Right lobe of liver (tissue), 6 donors: ENCODE results near the gene ATG10. TPM values are rescaled to one million over a fixed set of nuclear protein-coding genes. Genes with fewer than 3 reads are reported as not detected.

ENCODE experiments used
- ATAC-seq, 4 donors: fragments of 200-7000 bp; cut with Tn5 transposase; one replicate each; pipeline ENCODE4 v1.9.1; 2020; ENCODE audit warnings: mild to moderate bottlenecking in 4 of 4, moderate library complexity in 4 of 4
- DNase-seq, 3 donors: peaks; one replicate each; pipeline ENCODE4 v3.0.0-alpha.2; 2020
- H3K27ac ChIP-seq, 3 donors: fragments of 200-600 bp; one replicate each; pipeline ENCODE4 v1.8.0; 2022
- H3K27me3 ChIP-seq, 2 donors: fragments of 200-600 bp; one replicate each; pipeline ENCODE4 v1.8.0; 2022
- H3K36me3 ChIP-seq, 4 donors: fragments of 200-600 bp; sonication (generic) in 1 of 4; one replicate each; pipeline versions ENCODE4 v1.5.1 to v1.8.0; 2017 to 2022; ENCODE audit warnings: control low read depth in 1 of 4
- H3K4me1 ChIP-seq, 4 donors: fragments of 200-600 bp; sonication (generic) in 1 of 4; one replicate each; pipeline versions ENCODE4 v1.5.1 to v1.8.0; 2017 to 2022; ENCODE audit warnings: control low read depth in 1 of 4
- H3K4me3 ChIP-seq, 3 donors: fragments of 200-600 bp; one replicate each; pipeline ENCODE4 v1.8.0; 2022
- H3K9me3 ChIP-seq, 4 donors: fragments of 200-600 bp; sonication (generic) in 1 of 4; one replicate each; pipeline versions ENCODE4 v1.5.1 to v1.8.0; 2017 to 2022; ENCODE audit warnings: control low read depth in 1 of 4
- POLR2A ChIP-seq: fragments of 450-650 bp; IDR thresholded peaks from one replicate; pipeline ENCODE4 v1.6.1; 2017; ENCODE audit warnings: antibody characterized with exemption, mild to moderate bottlenecking
- WGBS: methylation state at CpG from one replicate; pipeline ENCODE4 v1.1.6; 2018; ENCODE audit warnings: low coverage, low lambda C conversion rate; ENCODE audit not compliant: insufficient coverage; ENCODE audit errors: missing lambda C conversion rate; 5-methylcytosine and 5-hydroxymethylcytosine counted together
- intact Hi-C, 2 donors: fragments of 100-400 bp; cut with DNase I; formaldehyde crosslinking; loops; one replicate each; pipeline versions ENCODE4 v1.11.2 to v1.14.1; 2022
- total RNA-seq, 6 experiments: library from RNA; depleted of rRNA in 2 of 6; stranded (reverse); fragments of >200 nt in 2 of 6; fragmentation: NEBNext Ultra II Directional in 3 of 6; extraction: Animal tissue kit (Norgen Biotek cat#: 25700) in 3 of 6; gene quantifications; one replicate each; pipeline versions ENCODE4 v1.1.0 to v1.2.4, GENCODE V29; 2016 to 2023
- TF ChIP-seq, protein P1 (sequence below), 4 donors: fragments of 200-600 bp in 3 of 4; fragments of 450-650 bp in 1 of 4; IDR thresholded peaks; one replicate each; pipeline versions ENCODE4 v1.5.1 to v1.8.0; 2016 to 2022; ENCODE audit warnings: antibody characterized with exemption in 4 of 4, mild to moderate bottlenecking in 2 of 4
- donor health status: DM: no; HTN: yes; CAD: no.
- donor health status: DM: no; HTN: no; CAD: no.
- donor health status: DM: no; HTN: no; CAD: no.
- donor health status: DM: no; HTN: yes; CAD: no.
- donor health status: DM: no; HTN: yes; CAD: no.

ATG10 gene
- total RNA-seq, 6 experiments from 2014 or later: 2.9 to 8.0 (median 4.4) TPM

DNA sequence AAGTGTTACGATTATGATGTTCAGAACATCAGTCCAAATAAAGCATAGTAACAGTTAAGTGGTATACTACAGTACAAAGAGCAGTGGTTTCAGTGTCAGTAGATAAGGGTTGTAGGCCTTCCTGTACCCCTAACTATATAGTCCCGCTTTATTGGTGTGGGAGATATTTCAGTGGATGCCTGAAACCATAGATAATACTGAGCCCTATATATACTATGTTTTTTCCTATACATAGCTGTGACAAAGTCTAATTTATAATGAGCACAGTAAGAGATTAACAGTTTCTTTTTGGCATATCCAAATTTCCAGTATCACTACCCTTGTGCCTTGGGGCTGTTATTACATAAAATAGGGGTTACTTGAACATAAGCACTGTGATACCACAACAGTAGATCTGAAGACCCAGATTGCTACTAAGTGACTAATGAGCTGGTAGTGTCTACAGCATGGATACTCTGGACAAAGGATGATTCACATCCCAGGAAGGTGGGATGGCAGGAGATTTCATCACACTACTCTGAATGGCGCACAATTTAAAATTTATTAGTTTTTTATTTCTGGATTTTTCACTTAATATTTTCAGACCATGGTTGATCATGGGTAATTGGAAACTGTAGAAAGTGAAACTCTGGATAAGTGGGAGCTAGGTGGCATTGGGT lies 187.1 kb downstream of the ATG10 start:
- Histone ChIP-seq H3K36me3 (no peaks in the 10 kb centered on the region), H3K27ac (no peak overlapping the region), H3K4me3 (no peak overlapping the region), H3K9me3 (no peaks in the 10 kb centered on the region), H3K4me1 (peaks cover 0 to 13% (median 0%) of the 10 kb centered on the region in 4 donors), H3K27me3 (no peaks in the 10 kb centered on the region)
- WGBS: 93% methylated on average over 3 of the region's 3 CpGs
- TF ChIP-seq POLR2A: no peak
- TF ChIP-seq, protein P1, sequence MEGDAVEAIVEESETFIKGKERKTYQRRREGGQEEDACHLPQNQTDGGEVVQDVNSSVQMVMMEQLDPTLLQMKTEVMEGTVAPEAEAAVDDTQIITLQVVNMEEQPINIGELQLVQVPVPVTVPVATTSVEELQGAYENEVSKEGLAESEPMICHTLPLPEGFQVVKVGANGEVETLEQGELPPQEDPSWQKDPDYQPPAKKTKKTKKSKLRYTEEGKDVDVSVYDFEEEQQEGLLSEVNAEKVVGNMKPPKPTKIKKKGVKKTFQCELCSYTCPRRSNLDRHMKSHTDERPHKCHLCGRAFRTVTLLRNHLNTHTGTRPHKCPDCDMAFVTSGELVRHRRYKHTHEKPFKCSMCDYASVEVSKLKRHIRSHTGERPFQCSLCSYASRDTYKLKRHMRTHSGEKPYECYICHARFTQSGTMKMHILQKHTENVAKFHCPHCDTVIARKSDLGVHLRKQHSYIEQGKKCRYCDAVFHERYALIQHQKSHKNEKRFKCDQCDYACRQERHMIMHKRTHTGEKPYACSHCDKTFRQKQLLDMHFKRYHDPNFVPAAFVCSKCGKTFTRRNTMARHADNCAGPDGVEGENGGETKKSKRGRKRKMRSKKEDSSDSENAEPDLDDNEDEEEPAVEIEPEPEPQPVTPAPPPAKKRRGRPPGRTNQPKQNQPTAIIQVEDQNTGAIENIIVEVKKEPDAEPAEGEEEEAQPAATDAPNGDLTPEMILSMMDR (IDR thresholded peaks at IDR 0.05): no peak
- ATAC-seq (peak in 1 of 4 donors; percentile 41), DNase-seq (no peak)
- intact Hi-C loops: no loop called here

GRCh38 chr5:82160948-82161347 lies 189.1 kb downstream of the ATG10 start:
- intact Hi-C loops: no loop called here
- ATAC-seq: no peak
- TF ChIP-seq, protein P1 (IDR thresholded peaks at IDR 0.05): no peak
- TF ChIP-seq POLR2A: no peak

GRCh38 chr5:82162573-82162972 lies 190.8 kb downstream of the ATG10 start:
- H3K9me3 ChIP-seq: no peaks in the 10 kb centered on the region
- TF ChIP-seq, protein P1 (IDR thresholded peaks at IDR 0.05): no peak
- TF ChIP-seq POLR2A: no peak
- H3K4me1 ChIP-seq: peaks cover 0 to 11% (median 0%) of the 10 kb centered on the region in 4 donors
- H3K36me3 ChIP-seq: no peaks in the 10 kb centered on the region
- no peak for DNase-seq
- ATAC-seq: no peak
- no peaks in the 10 kb centered on the region for H3K27me3 ChIP-seq
- no peak overlapping the region for H3K27ac ChIP-seq
- intact Hi-C loops: no loop called here
- H3K4me3 ChIP-seq: no peak overlapping the region
- 75% methylated on average over 4 of the region's 4 CpGs for WGBS

More at GRCh38 chr5:82160948-82161347, 189.1 kb downstream of the ATG10 start:
- Histone ChIP-seq H3K4me3 (no peak overlapping the region), H3K27ac (no peak overlapping the region), H3K4me1 (peaks cover 0 to 11% (median 0%) of the 10 kb centered on the region in 4 donors), H3K27me3 (no peaks in the 10 kb centered on the region), H3K36me3 (no peaks in the 10 kb centered on the region), H3K9me3 (no peaks in the 10 kb centered on the region)
- no peak for DNase-seq

- Histone ChIP-seq H3K36me3 (no peaks in the 10 kb centered on the region), H3K9me3 (no peaks in the 10 kb centered on the region), H3K27ac (peak overlapping the region; percentile 30 to 59 (median 42)), H3K27me3 (no peaks in the 10 kb centered on the region), H3K4me3 (no peak overlapping the region), H3K4me1 (peaks cover 0 to 11% (median 0%) of the 10 kb centered on the region in 4 donors)
- intact Hi-C loops: no loop called here
- ATAC-seq (peak in 2 of 4 donors; percentile 20 to 23), DNase-seq (no peak)
- TF ChIP-seq POLR2A: no peak
- TF ChIP-seq, protein P1 (IDR thresholded peaks at IDR 0.05): no peak
Observed at GRCh38 chr5:82163452-82164175, 191.8 kb downstream of the ATG10 start.
